Rectal smooth muscle tissue (tissue), 1 donor: ENCODE data around the gene MED13.
"Not testable (repeated sequence)": the region's sequence is repeated elsewhere in the genome, so short reads cannot be mapped to it uniquely, and the experiment has no call there.

Experiments
- H3K27ac ChIP-seq: one replicate; pipeline ENCODE4 v1.7.0; 2013; ENCODE audit warnings: low read depth, low read length, inconsistent platforms
- H3K27me3 ChIP-seq: one replicate; pipeline ENCODE4 v1.7.0; 2013; ENCODE audit warnings: low read length; ENCODE audit not compliant: control insufficient read depth, insufficient read depth
- H3K36me3 ChIP-seq: one replicate; pipeline ENCODE4 v1.7.0; 2013; ENCODE audit warnings: low read length; ENCODE audit not compliant: control insufficient read depth, insufficient read depth
- H3K4me1 ChIP-seq: one replicate; pipeline ENCODE4 v1.7.0; 2013; ENCODE audit warnings: low read length; ENCODE audit not compliant: control insufficient read depth, insufficient read depth
- H3K4me3 ChIP-seq: one replicate; pipeline ENCODE4 v1.7.0; 2013; ENCODE audit warnings: low read length
- H3K9ac ChIP-seq: one replicate; pipeline ENCODE4 v1.7.0; 2013; ENCODE audit warnings: low read length

The MED13 gene

DNA sequence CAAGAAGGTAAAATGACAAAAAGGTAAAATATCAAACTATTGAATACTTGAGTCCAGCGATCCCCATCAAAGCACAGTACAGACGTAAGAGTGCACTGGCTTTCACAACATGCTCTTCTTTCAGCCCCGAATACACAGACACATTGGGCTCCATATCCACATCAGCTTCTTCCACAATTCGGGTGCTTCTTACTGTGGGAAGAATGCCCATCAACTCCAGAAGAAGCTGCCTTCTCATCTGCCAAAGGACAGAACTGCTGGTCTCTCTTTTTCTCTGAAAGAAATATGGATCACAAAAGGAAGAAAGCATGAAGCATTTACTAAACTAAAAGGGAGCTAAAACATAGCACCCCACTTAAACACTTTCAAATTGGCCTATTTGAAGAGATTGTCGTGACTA lies 157.7 kb downstream of the MED13 start:
- Histone ChIP-seq H3K27me3 (no peaks in the 10 kb centered on the region), H3K9ac (no peak overlapping the region), H3K4me3 (no peak overlapping the region), H3K36me3 (peaks cover 14% of the 10 kb centered on the region), H3K4me1 (no peaks in the 10 kb centered on the region), H3K27ac (no peak overlapping the region)

DNA sequence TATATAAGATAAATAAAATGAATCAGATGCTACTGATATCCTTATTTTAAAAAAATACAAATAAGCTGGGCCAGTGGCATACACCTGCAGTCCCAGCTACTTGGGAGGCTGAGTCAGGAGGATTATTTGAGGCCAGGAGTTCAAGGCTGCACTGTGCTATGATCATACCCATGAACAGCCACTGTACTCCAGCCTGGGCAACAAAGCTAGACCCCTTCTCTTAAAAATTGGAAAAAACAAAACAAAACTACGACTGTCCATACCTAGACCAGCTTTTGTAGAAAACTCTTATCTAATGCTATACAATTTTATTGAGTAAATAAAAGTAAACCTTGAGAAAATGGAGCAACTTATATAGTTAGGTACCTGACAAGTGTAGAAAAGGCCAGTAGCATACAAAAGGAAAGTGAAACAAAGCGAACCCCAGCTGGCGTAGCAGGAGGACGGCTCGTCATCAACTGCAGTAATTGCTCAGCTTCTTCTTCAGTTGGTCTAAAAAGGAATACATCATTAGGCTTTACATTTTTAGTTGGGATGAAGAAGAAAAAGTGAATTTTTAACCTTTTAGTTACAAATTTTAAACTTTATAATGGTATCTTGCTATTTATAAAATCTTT lies 160.9 kb downstream of the MED13 start:
- no peak overlapping the region for H3K4me3 ChIP-seq
- no peaks in the 10 kb centered on the region for H3K4me1 ChIP-seq
- no peaks in the 10 kb centered on the region for H3K27me3 ChIP-seq
- H3K9ac ChIP-seq = no peak overlapping the region
- peaks cover 5% of the 10 kb centered on the region for H3K36me3 ChIP-seq
- H3K27ac ChIP-seq = no peak overlapping the region

DNA sequence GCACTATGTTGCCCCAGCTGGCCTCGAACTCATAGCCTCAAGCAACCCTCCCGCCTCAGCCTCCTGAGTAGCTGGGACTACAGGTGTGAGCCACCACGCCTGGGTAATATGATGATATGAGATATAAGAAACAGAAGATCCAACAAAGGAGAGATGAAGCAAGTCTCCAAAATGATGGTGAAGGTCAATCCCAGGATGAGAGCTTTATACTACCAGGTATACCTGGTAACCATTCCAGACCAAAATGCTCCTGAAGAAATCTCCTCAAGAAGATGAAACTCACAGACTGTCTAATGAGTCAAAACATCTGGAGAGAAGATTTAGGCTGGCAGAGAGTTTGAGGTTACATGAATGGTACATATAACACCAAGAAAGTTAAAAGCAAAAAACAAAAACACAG lies 161.8 kb downstream of the MED13 start:
- no peaks in the 10 kb centered on the region for H3K27me3 ChIP-seq
- H3K27ac ChIP-seq = no peak overlapping the region
- no peaks in the 10 kb centered on the region for H3K4me1 ChIP-seq
- H3K9ac ChIP-seq = no peak overlapping the region
- H3K36me3 ChIP-seq = peaks cover 5% of the 10 kb centered on the region
- no peak overlapping the region for H3K4me3 ChIP-seq

DNA sequence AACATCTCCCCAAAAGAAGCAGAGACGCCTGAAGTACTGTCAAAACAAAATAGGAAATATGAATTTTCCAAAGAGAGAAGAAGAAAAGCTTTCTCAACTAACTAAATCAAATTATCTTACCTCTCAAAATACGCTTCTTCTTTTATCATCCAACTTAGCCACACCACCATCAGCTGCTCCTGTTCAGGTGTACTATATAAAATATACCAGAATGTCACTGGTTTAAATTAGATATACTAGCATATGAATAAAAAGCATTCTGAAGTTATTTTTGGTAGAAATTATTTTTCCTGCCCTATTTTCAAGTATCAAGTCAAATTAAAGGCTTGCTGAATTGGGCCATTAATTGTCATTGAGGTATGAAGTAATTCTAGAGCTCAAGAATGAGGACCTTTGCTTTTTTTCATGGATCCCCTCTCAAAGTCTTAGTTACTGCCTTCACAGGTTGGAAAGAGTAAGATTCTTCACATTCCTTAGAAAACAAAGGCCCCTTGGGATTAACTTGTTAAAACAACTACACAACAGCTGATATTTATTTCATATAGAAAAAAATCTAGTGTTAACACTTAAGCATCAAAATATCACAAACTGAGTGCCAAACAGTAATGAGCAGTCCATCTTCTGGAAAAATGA lies 167.4 kb downstream of the MED13 start:
- no peaks in the 10 kb centered on the region for H3K27me3 ChIP-seq
- peaks cover 4% of the 10 kb centered on the region for H3K36me3 ChIP-seq
- no peak overlapping the region for H3K27ac ChIP-seq
- no peaks in the 10 kb centered on the region for H3K4me1 ChIP-seq
- no peak overlapping the region for H3K9ac ChIP-seq
- H3K4me3 ChIP-seq = no peak overlapping the region

DNA sequence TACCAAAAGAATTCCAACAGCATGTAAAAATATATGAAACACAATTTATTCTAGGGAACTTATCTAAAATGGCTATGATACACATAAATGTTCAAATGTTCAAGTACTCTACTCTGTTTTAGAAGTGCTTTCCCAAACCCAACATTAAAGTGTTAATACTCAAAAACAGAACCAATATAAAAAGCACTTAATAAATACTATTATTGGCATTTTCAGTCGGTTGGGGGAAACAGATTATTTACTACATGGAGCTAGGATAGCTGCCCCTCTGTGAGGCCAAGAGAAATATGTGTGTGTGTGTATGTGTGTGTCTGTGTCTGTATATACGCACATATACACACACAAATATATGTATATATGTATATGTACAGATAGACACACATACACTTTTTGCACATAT lies 169.7 kb downstream of the MED13 start:
- Histone ChIP-seq H3K4me3 (no peak overlapping the region), H3K9ac (no peak overlapping the region), H3K4me1 (no peaks in the 10 kb centered on the region), H3K36me3 (peaks cover 3% of the 10 kb centered on the region), H3K27me3 (no peaks in the 10 kb centered on the region), H3K27ac (no peak overlapping the region)

DNA sequence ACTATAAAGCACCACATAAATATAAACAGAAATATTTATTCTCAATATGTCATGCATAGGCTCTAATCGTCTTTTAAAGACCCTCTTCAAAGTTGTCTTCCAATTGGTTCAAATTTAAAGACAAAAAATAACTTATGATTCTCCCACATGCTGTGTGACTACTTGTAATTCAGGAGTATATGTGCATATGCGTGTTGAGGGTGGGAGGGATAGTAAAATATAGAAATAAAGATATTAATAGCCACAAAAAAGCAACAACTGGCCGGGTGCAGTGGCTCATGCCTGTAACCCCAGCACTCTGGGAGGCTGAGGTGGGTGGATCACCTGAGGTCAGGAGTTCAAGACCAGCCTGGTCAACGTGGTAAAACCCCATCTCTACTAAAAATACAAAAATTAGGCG lies 170.8 kb downstream of the MED13 start:
- H3K36me3 ChIP-seq, H3K4me3 ChIP-seq, H3K27ac ChIP-seq, H3K27me3 ChIP-seq, H3K9ac ChIP-seq, H3K4me1 ChIP-seq: not testable (repeated sequence)
